ENCODE measurements around the gene SLC25A12. TPM values are rescaled to one million over a fixed set of nuclear protein-coding genes. Genes with fewer than 3 reads are reported as not detected.

The SLC25A12 gene
- total and polyA plus RNA-seq, 2 donors (not counting 1 experiment from before 2014, with no cell fraction given) = 10.0 to 21.0 TPM

DNA sequence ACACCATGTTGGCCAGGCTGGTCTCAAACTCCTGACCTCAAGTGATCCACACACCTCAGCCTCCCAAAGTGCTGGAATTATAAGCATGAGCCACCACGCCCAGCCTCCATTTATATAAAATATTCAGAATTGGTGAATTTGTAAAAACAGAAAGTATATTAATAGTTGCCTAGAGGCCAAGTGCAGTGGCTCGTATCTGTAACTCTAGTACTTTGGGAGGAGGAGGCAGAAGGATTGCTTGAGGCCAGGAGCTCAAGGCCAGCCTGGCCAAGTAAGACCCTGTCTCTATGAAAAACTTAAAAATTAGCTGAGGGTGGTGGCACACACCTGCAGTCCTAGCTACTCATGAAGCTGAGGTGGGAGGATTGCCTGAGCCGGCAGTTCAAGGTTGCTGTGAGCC is 89.6 kb downstream of the SLC25A12 start:
- Histone ChIP-seq H2AFZ (ENCODE audit: insufficient read depth, low read depth, low read length, poor library complexity, severe bottlenecking) (no peak overlapping the region), H3K27me3 (replicated peaks in 1 of 4; ENCODE audit: control extremely low read depth in 1 of 4, control insufficient read depth in 3 of 4, insufficient read depth in 4 of 4, low read length in 3 of 4) (no peaks in the 10 kb centered on the region), H3K79me2 (ENCODE audit: control insufficient read depth, insufficient read depth, low read length) (no peaks in the 10 kb centered on the region), H3K9ac (ENCODE audit: low read length) (no peak overlapping the region), H3K27ac (ENCODE audit: low read length in 2 of 2) (no peak overlapping the region), H3K9me3 (ENCODE audit: control extremely low read depth in 1 of 3, control insufficient read depth in 2 of 3, insufficient read depth in 1 of 3, low read length in 2 of 3) (no peaks in the 10 kb centered on the region), H4K20me1 (ENCODE audit: control insufficient read depth, insufficient read depth, low read length, poor library complexity, severe bottlenecking) (no peaks in the 10 kb centered on the region), H3K4me3 (ENCODE audit: control extremely low read depth in 1 of 5, extremely low read depth in 1 of 5, insufficient read depth in 1 of 5, low read depth in 2 of 5, low read length in 4 of 5) (no peak overlapping the region), H3K36me3 (replicated peaks in 1 of 2; ENCODE audit: control extremely low read depth in 1 of 2, control insufficient read depth in 1 of 2, extremely low read depth in 1 of 2, insufficient read depth in 2 of 2, low read length in 1 of 2) (peaks cover 0 to 9% of the 10 kb centered on the region in 2 experiments), H3K4me2 (replicated peaks; ENCODE audit: low read depth, low read length, poor library complexity, severe bottlenecking) (no peak overlapping the region), H3K4me1 (ENCODE audit: control insufficient read depth in 2 of 2, insufficient read depth in 2 of 2, low read length in 2 of 2) (no peaks in the 10 kb centered on the region)
- Mint-ChIP-seq H3K27me3 (no peaks in the 10 kb centered on the region), H3K4me3 (no peak overlapping the region), H3K9me3 (ENCODE audit: insufficient read depth) (no peaks in the 10 kb centered on the region), H3K4me1 (no peaks in the 10 kb centered on the region), H3K27ac (no peak overlapping the region)
- WGBS (ENCODE audit: insufficient coverage) = 100% methylated on average over 1 of the region's 3 CpGs
- intact Hi-C loops (cut with micrococcal nuclease) = no loop called here
- CTCF ChIA-PET = no interaction called here
- no peak for ATAC-seq (ENCODE audit: low read depth)
- TF ChIP-seq, protein P1, sequence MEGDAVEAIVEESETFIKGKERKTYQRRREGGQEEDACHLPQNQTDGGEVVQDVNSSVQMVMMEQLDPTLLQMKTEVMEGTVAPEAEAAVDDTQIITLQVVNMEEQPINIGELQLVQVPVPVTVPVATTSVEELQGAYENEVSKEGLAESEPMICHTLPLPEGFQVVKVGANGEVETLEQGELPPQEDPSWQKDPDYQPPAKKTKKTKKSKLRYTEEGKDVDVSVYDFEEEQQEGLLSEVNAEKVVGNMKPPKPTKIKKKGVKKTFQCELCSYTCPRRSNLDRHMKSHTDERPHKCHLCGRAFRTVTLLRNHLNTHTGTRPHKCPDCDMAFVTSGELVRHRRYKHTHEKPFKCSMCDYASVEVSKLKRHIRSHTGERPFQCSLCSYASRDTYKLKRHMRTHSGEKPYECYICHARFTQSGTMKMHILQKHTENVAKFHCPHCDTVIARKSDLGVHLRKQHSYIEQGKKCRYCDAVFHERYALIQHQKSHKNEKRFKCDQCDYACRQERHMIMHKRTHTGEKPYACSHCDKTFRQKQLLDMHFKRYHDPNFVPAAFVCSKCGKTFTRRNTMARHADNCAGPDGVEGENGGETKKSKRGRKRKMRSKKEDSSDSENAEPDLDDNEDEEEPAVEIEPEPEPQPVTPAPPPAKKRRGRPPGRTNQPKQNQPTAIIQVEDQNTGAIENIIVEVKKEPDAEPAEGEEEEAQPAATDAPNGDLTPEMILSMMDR (IDR thresholded peaks at IDR 0.05) = no peak
- TF ChIP-seq EZH2 (IDR thresholded peaks at IDR 0.05; ENCODE audit: borderline replicate concordance, insufficient read depth, low read depth, low read length, poor library complexity, severe bottlenecking) = no peak
- DNase-seq = no peak
- POLR2A ChIA-PET = no interaction called here

DNA sequence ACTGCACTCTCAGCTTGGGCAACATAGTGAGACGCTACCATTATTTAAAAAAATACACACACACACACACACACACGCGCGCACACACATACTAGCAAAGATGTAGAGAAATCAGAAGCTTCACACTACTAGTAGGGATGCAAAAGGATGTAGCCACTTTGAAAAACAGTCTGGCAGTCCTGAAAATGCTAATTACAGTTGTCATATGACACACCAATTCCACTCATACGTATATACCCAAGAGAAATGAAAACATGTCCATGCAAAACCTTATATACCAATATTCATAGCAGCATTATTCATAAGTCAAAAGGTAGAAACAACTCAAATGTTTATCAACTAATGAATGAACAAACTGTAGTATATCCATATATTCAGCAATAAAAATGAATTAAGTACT is 90.3 kb downstream of the SLC25A12 start:
- POLR2A ChIA-PET = no interaction called here
- Histone ChIP-seq H2AFZ (ENCODE audit: insufficient read depth, low read depth, low read length, poor library complexity, severe bottlenecking) (no peak overlapping the region), H3K27me3 (replicated peaks in 1 of 4; ENCODE audit: control extremely low read depth in 1 of 4, control insufficient read depth in 3 of 4, insufficient read depth in 4 of 4, low read length in 3 of 4) (no peaks in the 10 kb centered on the region), H3K9me3 (ENCODE audit: control extremely low read depth in 1 of 3, control insufficient read depth in 2 of 3, insufficient read depth in 1 of 3, low read length in 2 of 3) (no peaks in the 10 kb centered on the region), H4K20me1 (ENCODE audit: control insufficient read depth, insufficient read depth, low read length, poor library complexity, severe bottlenecking) (no peaks in the 10 kb centered on the region), H3K9ac (ENCODE audit: low read length) (no peak overlapping the region), H3K36me3 (replicated peaks in 1 of 2; ENCODE audit: control extremely low read depth in 1 of 2, control insufficient read depth in 1 of 2, extremely low read depth in 1 of 2, insufficient read depth in 2 of 2, low read length in 1 of 2) (peaks cover 0 to 6% of the 10 kb centered on the region in 2 experiments), H3K4me3 (ENCODE audit: control extremely low read depth in 1 of 5, extremely low read depth in 1 of 5, insufficient read depth in 1 of 5, low read depth in 2 of 5, low read length in 4 of 5) (no peak overlapping the region), H3K4me1 (ENCODE audit: control insufficient read depth in 2 of 2, insufficient read depth in 2 of 2, low read length in 2 of 2) (no peaks in the 10 kb centered on the region), H3K27ac (ENCODE audit: low read length in 2 of 2) (no peak overlapping the region), H3K79me2 (ENCODE audit: control insufficient read depth, insufficient read depth, low read length) (no peaks in the 10 kb centered on the region), H3K4me2 (replicated peaks; ENCODE audit: low read depth, low read length, poor library complexity, severe bottlenecking) (no peak overlapping the region)
- Mint-ChIP-seq H3K27me3 (no peaks in the 10 kb centered on the region), H3K4me1 (no peaks in the 10 kb centered on the region), H3K27ac (no peak overlapping the region), H3K4me3 (no peak overlapping the region), H3K9me3 (ENCODE audit: insufficient read depth) (no peaks in the 10 kb centered on the region)
- ATAC-seq (ENCODE audit: low read depth) (no peak), DNase-seq (no peak)
- intact Hi-C loops (cut with micrococcal nuclease) = no loop called here
- no peak for TF ChIP-seq EZH2 (IDR thresholded peaks at IDR 0.05; ENCODE audit: borderline replicate concordance, insufficient read depth, low read depth, low read length, poor library complexity, severe bottlenecking)
- TF ChIP-seq, protein P1 (IDR thresholded peaks at IDR 0.05) = no peak
- CTCF ChIA-PET = no interaction called here
- WGBS (ENCODE audit: insufficient coverage) = no CpG with 5 or more reads among the region's 5 CpGs
